WTC11 (cell line): Measurements from ENCODE around the gene LHFPL6. TPM values are rescaled to one million over a fixed set of nuclear protein-coding genes. Genes with fewer than 3 reads are reported as not detected.

Experiments used
- ATAC-seq: fragments of 200-7000 bp; cut with Tn5 transposase; 2 replicates; pipeline ENCODE4 v1.10.0; 2021; ENCODE audit warnings: mild to moderate bottlenecking, moderate library complexity
- CTCF ChIA-PET: fragments of 300-600 bp; sonication (Branson Sonifier 250); formaldehyde crosslinking; loops from one replicate; lab custom pipeline; 2021; ENCODE audit warnings: antibody characterized with exemption; lab: Charles Lee
- POLR2A ChIA-PET: fragments of 350-600 bp; sonication (Branson Sonifier 250); formaldehyde crosslinking; loops from one replicate; lab custom pipeline; 2021; ENCODE audit warnings: antibody characterized with exemption; lab: Charles Lee
- DNase-seq: peaks from one replicate; pipeline ENCODE4 v3.0.0; 2021; ENCODE audit warnings: low spot score
- H3K27ac Mint-ChIP-seq: 2 replicates; pipeline ENCODE4 v1.8.0; 2021; ENCODE audit warnings: mixed read lengths
- H3K27me3 Mint-ChIP-seq: 2 replicates; pipeline ENCODE4 v1.8.0; 2021; ENCODE audit warnings: low read depth, mild to moderate bottlenecking, moderate library complexity, mixed read lengths
- H3K36me3 Mint-ChIP-seq: 2 replicates; pipeline ENCODE4 v1.8.0; 2021; ENCODE audit warnings: mixed read lengths
- H3K4me1 Mint-ChIP-seq: 2 replicates; pipeline ENCODE4 v1.8.0; 2022; ENCODE audit warnings: mixed read lengths
- H3K4me3 Mint-ChIP-seq: 2 replicates; pipeline ENCODE4 v1.8.0; 2021; ENCODE audit warnings: mild to moderate bottlenecking, moderate library complexity, mixed read lengths
- H3K9me3 Mint-ChIP-seq: 2 replicates; pipeline ENCODE4 v1.8.0; 2021; ENCODE audit warnings: mixed read lengths
- AR ChIP-seq: fragments of 250-450 bp; sonication (Bioruptor Pico); IDR thresholded peaks from 2 replicates; pipeline ENCODE4 v1.9.0; 2021; ENCODE audit warnings: mild to moderate bottlenecking
- CTCF ChIP-seq: fragments of 200-600 bp; IDR thresholded peaks from 2 replicates; pipeline ENCODE4 v1.8.0; 2022; ENCODE audit warnings: antibody characterized with exemption
- E2F4 ChIP-seq: sonication (generic); formaldehyde crosslinking; IDR thresholded peaks from 2 replicates; pipeline ENCODE4 v1.8.1; 2022; ENCODE audit warnings: low read depth, mild to moderate bottlenecking, moderate library complexity, missing genetic modification reagents, borderline replicate concordance
- FOXK1 ChIP-seq: sonication (generic); formaldehyde crosslinking; IDR thresholded peaks from 2 replicates; pipeline ENCODE4 v1.8.0; 2022; ENCODE audit warnings: mild to moderate bottlenecking, moderate library complexity, missing genetic modification reagents
- MXD4 ChIP-seq: fragments of 250-450 bp; sonication (Bioruptor Pico); IDR thresholded peaks from 2 replicates; pipeline ENCODE4 v1.8.0; 2021; ENCODE audit warnings: mild to moderate bottlenecking, moderate library complexity, borderline replicate concordance
- NFYB ChIP-seq: sonication (generic); formaldehyde crosslinking; conservative IDR thresholded peaks from 2 replicates; pipeline ENCODE4 v1.8.0; 2022; ENCODE audit warnings: low read depth, missing genetic modification reagents
- PREB ChIP-seq: sonication (generic); formaldehyde crosslinking; IDR thresholded peaks from 2 replicates; pipeline ENCODE4 v1.8.1; 2022; ENCODE audit warnings: mild to moderate bottlenecking, missing genetic modification reagents, moderate library complexity, borderline replicate concordance
- SMAD3 ChIP-seq: sonication (generic); formaldehyde crosslinking; IDR thresholded peaks from 2 replicates; pipeline ENCODE4 v1.8.0; 2022; ENCODE audit warnings: missing genetic modification reagents, mild to moderate bottlenecking, borderline replicate concordance
- ZMAT4 ChIP-seq: fragments of 250-450 bp; sonication (Bioruptor Pico); IDR thresholded peaks from 2 replicates; pipeline ENCODE4 v1.9.0; 2021; ENCODE audit warnings: mild to moderate bottlenecking
- ZNF219 ChIP-seq: sonication (generic); formaldehyde crosslinking; IDR thresholded peaks from 2 replicates; pipeline ENCODE4 v1.8.0; 2023; ENCODE audit warnings: missing genetic modification reagents, mild to moderate bottlenecking, borderline replicate concordance
- ZNF396 ChIP-seq: fragments of 250-450 bp; sonication (Bioruptor Pico); IDR thresholded peaks from 2 replicates; pipeline ENCODE4 v1.8.0; 2021; ENCODE audit warnings: mild to moderate bottlenecking, moderate library complexity, borderline replicate concordance
- ZNF671 ChIP-seq: fragments of 250-450 bp; sonication (Bioruptor Pico); IDR thresholded peaks from 2 replicates; pipeline ENCODE4 v1.8.0; 2021; ENCODE audit warnings: mild to moderate bottlenecking
- total RNA-seq: library from RNA; stranded (reverse); gene quantifications from 3 replicates; pipeline ENCODE4 v1.2.3, GENCODE V29; 2021
- TF ChIP-seq, protein P1 (sequence below): sonication (generic); formaldehyde crosslinking; IDR thresholded peaks from 2 replicates; pipeline ENCODE4 v1.8.0; 2022; ENCODE audit warnings: missing genetic modification reagents
- TF ChIP-seq, protein P2 (sequence below): fragments of 250-450 bp; sonication (Bioruptor Pico); IDR thresholded peaks from 2 replicates; pipeline ENCODE4 v1.9.0; 2021; ENCODE audit warnings: mild to moderate bottlenecking, borderline replicate concordance
- TF ChIP-seq, protein P3 (sequence below): sonication (generic); formaldehyde crosslinking; IDR thresholded peaks from 2 replicates; pipeline ENCODE4 v1.8.1; 2023; ENCODE audit warnings: mild to moderate bottlenecking, missing genetic modification reagents

LHFPL6 gene
- total RNA-seq, 1 experiment from 2014 or later: 4.5 TPM

- TF ChIP-seq PREB (CRISPR knock-in tag) (no peak), FOXK1 (CRISPR knock-in tag) (no peak), ZNF396 (CRISPR knock-in tag) (no peak), CTCF (no peak), SMAD3 (CRISPR knock-in tag) (no peak), NFYB (no peak)
- TF ChIP-seq, protein P1, sequence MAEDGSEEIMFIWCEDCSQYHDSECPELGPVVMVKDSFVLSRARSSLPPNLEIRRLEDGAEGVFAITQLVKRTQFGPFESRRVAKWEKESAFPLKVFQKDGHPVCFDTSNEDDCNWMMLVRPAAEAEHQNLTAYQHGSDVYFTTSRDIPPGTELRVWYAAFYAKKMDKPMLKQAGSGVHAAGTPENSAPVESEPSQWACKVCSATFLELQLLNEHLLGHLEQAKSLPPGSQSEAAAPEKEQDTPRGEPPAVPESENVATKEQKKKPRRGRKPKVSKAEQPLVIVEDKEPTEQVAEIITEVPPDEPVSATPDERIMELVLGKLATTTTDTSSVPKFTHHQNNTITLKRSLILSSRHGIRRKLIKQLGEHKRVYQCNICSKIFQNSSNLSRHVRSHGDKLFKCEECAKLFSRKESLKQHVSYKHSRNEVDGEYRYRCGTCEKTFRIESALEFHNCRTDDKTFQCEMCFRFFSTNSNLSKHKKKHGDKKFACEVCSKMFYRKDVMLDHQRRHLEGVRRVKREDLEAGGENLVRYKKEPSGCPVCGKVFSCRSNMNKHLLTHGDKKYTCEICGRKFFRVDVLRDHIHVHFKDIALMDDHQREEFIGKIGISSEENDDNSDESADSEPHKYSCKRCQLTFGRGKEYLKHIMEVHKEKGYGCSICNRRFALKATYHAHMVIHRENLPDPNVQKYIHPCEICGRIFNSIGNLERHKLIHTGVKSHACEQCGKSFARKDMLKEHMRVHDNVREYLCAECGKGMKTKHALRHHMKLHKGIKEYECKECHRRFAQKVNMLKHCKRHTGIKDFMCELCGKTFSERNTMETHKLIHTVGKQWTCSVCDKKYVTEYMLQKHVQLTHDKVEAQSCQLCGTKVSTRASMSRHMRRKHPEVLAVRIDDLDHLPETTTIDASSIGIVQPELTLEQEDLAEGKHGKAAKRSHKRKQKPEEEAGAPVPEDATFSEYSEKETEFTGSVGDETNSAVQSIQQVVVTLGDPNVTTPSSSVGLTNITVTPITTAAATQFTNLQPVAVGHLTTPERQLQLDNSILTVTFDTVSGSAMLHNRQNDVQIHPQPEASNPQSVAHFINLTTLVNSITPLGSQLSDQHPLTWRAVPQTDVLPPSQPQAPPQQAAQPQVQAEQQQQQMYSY (CRISPR knock-in tag): no peak
- TF ChIP-seq, protein P2, sequence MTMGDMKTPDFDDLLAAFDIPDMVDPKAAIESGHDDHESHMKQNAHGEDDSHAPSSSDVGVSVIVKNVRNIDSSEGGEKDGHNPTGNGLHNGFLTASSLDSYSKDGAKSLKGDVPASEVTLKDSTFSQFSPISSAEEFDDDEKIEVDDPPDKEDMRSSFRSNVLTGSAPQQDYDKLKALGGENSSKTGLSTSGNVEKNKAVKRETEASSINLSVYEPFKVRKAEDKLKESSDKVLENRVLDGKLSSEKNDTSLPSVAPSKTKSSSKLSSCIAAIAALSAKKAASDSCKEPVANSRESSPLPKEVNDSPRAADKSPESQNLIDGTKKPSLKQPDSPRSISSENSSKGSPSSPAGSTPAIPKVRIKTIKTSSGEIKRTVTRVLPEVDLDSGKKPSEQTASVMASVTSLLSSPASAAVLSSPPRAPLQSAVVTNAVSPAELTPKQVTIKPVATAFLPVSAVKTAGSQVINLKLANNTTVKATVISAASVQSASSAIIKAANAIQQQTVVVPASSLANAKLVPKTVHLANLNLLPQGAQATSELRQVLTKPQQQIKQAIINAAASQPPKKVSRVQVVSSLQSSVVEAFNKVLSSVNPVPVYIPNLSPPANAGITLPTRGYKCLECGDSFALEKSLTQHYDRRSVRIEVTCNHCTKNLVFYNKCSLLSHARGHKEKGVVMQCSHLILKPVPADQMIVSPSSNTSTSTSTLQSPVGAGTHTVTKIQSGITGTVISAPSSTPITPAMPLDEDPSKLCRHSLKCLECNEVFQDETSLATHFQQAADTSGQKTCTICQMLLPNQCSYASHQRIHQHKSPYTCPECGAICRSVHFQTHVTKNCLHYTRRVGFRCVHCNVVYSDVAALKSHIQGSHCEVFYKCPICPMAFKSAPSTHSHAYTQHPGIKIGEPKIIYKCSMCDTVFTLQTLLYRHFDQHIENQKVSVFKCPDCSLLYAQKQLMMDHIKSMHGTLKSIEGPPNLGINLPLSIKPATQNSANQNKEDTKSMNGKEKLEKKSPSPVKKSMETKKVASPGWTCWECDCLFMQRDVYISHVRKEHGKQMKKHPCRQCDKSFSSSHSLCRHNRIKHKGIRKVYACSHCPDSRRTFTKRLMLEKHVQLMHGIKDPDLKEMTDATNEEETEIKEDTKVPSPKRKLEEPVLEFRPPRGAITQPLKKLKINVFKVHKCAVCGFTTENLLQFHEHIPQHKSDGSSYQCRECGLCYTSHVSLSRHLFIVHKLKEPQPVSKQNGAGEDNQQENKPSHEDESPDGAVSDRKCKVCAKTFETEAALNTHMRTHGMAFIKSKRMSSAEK (CRISPR knock-in tag): no peak
- TF ChIP-seq, protein P3, sequence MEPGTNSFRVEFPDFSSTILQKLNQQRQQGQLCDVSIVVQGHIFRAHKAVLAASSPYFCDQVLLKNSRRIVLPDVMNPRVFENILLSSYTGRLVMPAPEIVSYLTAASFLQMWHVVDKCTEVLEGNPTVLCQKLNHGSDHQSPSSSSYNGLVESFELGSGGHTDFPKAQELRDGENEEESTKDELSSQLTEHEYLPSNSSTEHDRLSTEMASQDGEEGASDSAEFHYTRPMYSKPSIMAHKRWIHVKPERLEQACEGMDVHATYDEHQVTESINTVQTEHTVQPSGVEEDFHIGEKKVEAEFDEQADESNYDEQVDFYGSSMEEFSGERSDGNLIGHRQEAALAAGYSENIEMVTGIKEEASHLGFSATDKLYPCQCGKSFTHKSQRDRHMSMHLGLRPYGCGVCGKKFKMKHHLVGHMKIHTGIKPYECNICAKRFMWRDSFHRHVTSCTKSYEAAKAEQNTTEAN (CRISPR knock-in tag): no peak
Measured at GRCh38 chr13:39536906-39537305, 66.1 kb downstream of the LHFPL6 start (continued).

GRCh38 chr13:39536274-39536673 is 66.7 kb downstream of the LHFPL6 start:
- Mint-ChIP-seq H3K36me3 (no peaks in the 10 kb centered on the region), H3K4me3 (no peak overlapping the region), H3K9me3 (no peaks in the 10 kb centered on the region), H3K27ac (no peak overlapping the region), H3K4me1 (peaks cover 5% of the 10 kb centered on the region; the same call in 1 of the 2 replicates), H3K27me3 (no peaks in the 10 kb centered on the region)
- ATAC-seq (peak; percentile 48; the same call in 1 of the 2 replicates), DNase-seq (no peak)
- ChIA-PET CTCF (no interaction called here), POLR2A (no interaction called here)
- no peak for TF ChIP-seq MXD4 (CRISPR knock-in tag)
- no peak for TF ChIP-seq AR (CRISPR knock-in tag)
- no peak for TF ChIP-seq ZNF219 (CRISPR knock-in tag)
- no peak for TF ChIP-seq ZNF671 (CRISPR knock-in tag)
- TF ChIP-seq E2F4 (CRISPR knock-in tag): no peak
- TF ChIP-seq, protein P3 (CRISPR knock-in tag): no peak
- no peak for TF ChIP-seq ZMAT4 (CRISPR knock-in tag)
